HepG2 (cell line): ENCODE data around the gene RAP1GAP2. TPM values are rescaled to one million over a fixed set of nuclear protein-coding genes. Genes with fewer than 3 reads are reported as not detected.

Experiments used
- ATAC-seq: fragments of 200-7000 bp; cut with Tn5 transposase; 3 replicates; pipeline ENCODE4 v1.9.1; 2020; ENCODE audit warnings: mild to moderate bottlenecking, moderate library complexity
- BruUV-seq: library from RNA; stranded (reverse); fragments of 400-500 nt; replicated peaks from 2 replicates; lab custom pipeline; 2021; lab: Mats Ljungman, UMichigan
- CTCF ChIA-PET: fragments of 300-600 bp; formaldehyde crosslinking; extraction: SDS; loops from one replicate; lab custom pipeline; 2021; ENCODE audit warnings: low total read pairs, inconsistent platforms, low intra/inter-chr PET ratio; lab: Yijun Ruan, JAX
- POLR2A ChIA-PET: fragments of 350-600 bp; sonication (Branson Sonifier 250); formaldehyde crosslinking; loops from one replicate; lab custom pipeline; 2020; ENCODE audit warnings: antibody characterized with exemption, inconsistent platforms; lab: Yijun Ruan, JAX
- DNase-seq: peaks from one replicate; pipeline ENCODE4 v3.0.0-alpha.2; 2015; ENCODE audit warnings: low spot score
- FAIRE-seq: peaks from 3 replicates; lab custom pipeline; 2011; peaks lifted over from hg19 to GRCh38; lab: Jason Lieb, UNC
- H2AFZ ChIP-seq: one replicate; pipeline ENCODE4 v1.6.1; 2011; ENCODE audit warnings: low read length, inconsistent platforms
- H3K27ac ChIP-seq: fragments of 300-600 bp; 3 replicates; pipeline ENCODE4 v1.8.0; 2011; ENCODE audit warnings: mixed run types, mild to moderate bottlenecking, mixed read lengths, low read length, inconsistent platforms; ENCODE audit not compliant: insufficient read depth; ENCODE audit errors: extremely low read length
- H3K27me3 ChIP-seq, 2 experiments: fragments of 200-600 bp in 1 of 2; 2 replicates in 1 of 2; 3 replicates in 1 of 2; pipeline versions ENCODE4 v1.6.0 to v1.8.0; 2011; ENCODE audit warnings: low read length in 2 of 2, mild to moderate bottlenecking in 2 of 2, moderate library complexity in 2 of 2, inconsistent platforms in 1 of 2; ENCODE audit not compliant: insufficient read depth in 2 of 2, control insufficient read depth in 1 of 2
- H3K36me3 ChIP-seq, 2 experiments: fragments of 200-600 bp in 1 of 2; replicated peaks in 1 of 2; 2 replicates in 1 of 2; 3 replicates in 1 of 2; pipeline versions ENCODE4 v1.5.1 to v1.8.0; 2011; ENCODE audit warnings: low read length in 2 of 2, inconsistent platforms in 1 of 2; ENCODE audit not compliant: insufficient read depth in 2 of 2, control insufficient read depth in 1 of 2
- H3K4me1 ChIP-seq: 2 replicates; pipeline ENCODE4 v1.5.1; 2012; ENCODE audit warnings: low read length, inconsistent platforms; ENCODE audit not compliant: insufficient read depth
- H3K4me2 ChIP-seq: 2 replicates; pipeline ENCODE4 v1.6.0; 2011; ENCODE audit warnings: low read depth, low read length, inconsistent platforms
- H3K4me3 ChIP-seq, 3 experiments: fragments of 200-600 bp in 1 of 3; sonication (generic), shearing (Covaris generic) in 1 of 3; replicated peaks in 1 of 3; 2 replicates each; pipeline ENCODE4 v1.5.1; 2011 to 2016; ENCODE audit warnings: low read length in 3 of 3, inconsistent platforms in 2 of 3, low read depth in 2 of 3, mild to moderate bottlenecking in 2 of 3, control low read depth in 1 of 3, mixed read lengths in 1 of 3; ENCODE audit not compliant: insufficient read depth in 1 of 3
- H3K79me2 ChIP-seq: one replicate; pipeline ENCODE4 v1.6.1; 2011; ENCODE audit warnings: low read length, inconsistent platforms; ENCODE audit not compliant: insufficient read depth
- H3K9ac ChIP-seq: 2 replicates; pipeline ENCODE4 v1.6.0; 2011; ENCODE audit warnings: mild to moderate bottlenecking, low read depth, low read length, inconsistent platforms; ENCODE audit not compliant: insufficient read depth
- H3K9me3 ChIP-seq: 2 replicates; pipeline ENCODE4 v1.5.1; 2012; ENCODE audit warnings: mild to moderate bottlenecking, low read length
- H4K20me1 ChIP-seq: 2 replicates; pipeline ENCODE4 v1.6.0; 2011; ENCODE audit warnings: inconsistent platforms, mild to moderate bottlenecking, low read length, moderate library complexity; ENCODE audit not compliant: insufficient read depth
- CEBPZ ChIP-seq: IDR thresholded peaks from 2 replicates; pipeline ENCODE4 v1.6.1; 2012; ENCODE audit warnings: low read length, improper control_type of control experiment
- NAIF1 ChIP-seq: sonication (generic); formaldehyde crosslinking; IDR thresholded peaks from 2 replicates; pipeline ENCODE4 v1.5.0; 2020; ENCODE audit warnings: mild to moderate bottlenecking, missing genetic modification reagents, borderline replicate concordance
- SOX6 ChIP-seq, 2 experiments: fragments of 450-650 bp in 1 of 2; sonication (generic) in 1 of 2; formaldehyde crosslinking in 1 of 2; IDR thresholded peaks; 2 replicates each; pipeline versions ENCODE4 v1.4.0 to v1.6.1; 2017 to 2020; ENCODE audit warnings: antibody characterized with exemption in 1 of 2, mild to moderate bottlenecking in 1 of 2, missing genetic modification reagents in 1 of 2
- ZNF121 ChIP-seq: sonication (generic); formaldehyde crosslinking; IDR thresholded peaks from 2 replicates; pipeline ENCODE4 v1.5.0; 2020; ENCODE audit warnings: mild to moderate bottlenecking, missing genetic modification reagents
- WGBS: methylation state at CpG from one replicate; pipeline ENCODE4 v1.1.6; 2017; ENCODE audit warnings: low lambda C conversion rate; 5-methylcytosine and 5-hydroxymethylcytosine counted together
- in situ Hi-C: cut with HindIII; loops from 2 replicates; pipeline ENCODE4 v1.10.0; 2017; ENCODE audit warnings: low pct_unique_long_range_greater_than_20kb; ENCODE audit not compliant: extremely low pct_ligation_motif_present
- intact Hi-C: fragments of 100-400 bp; cut with micrococcal nuclease; formaldehyde crosslinking; loops from one replicate; pipeline ENCODE4 v1.10.0; 2022; ENCODE audit not compliant: unreplicated experiment
- polyA plus RNA-seq, 8 experiments: library from polyadenylated mRNA; depleted of rRNA in 3 of 8; stranded (reverse) in 7 of 8; unstranded in 1 of 8; fragments of >200 nt; fragmentation: Illumina TruSeq in 4 of 8; extraction: Trizol in 4 of 8; gene quantifications; 2 replicates each; pipeline versions ENCODE4 v1.2.1 to v1.2.3, GENCODE V29; 2011 to 2016; ENCODE audit warnings: low read depth in 4 of 8, missing spikeins in 1 of 8, mixed read lengths in 1 of 8; ENCODE audit not compliant: insufficient read depth in 1 of 8
- total RNA-seq, 5 experiments: library from RNA; depleted of rRNA; stranded (reverse); fragments of >200 nt; fragmentation: Illumina TruSeq; extraction: Trizol; gene quantifications; 2 replicates each; pipeline ENCODE4 v1.2.3, GENCODE V29; 2016; ENCODE audit warnings: low read depth in 1 of 5

Gene RAP1GAP2
- total and polyA plus RNA-seq, 2 of the 13 experiments (the other 11 are each of a cell fraction or from before 2014, with no cell fraction given), result 10.9 to 12.0 TPM

DNA sequence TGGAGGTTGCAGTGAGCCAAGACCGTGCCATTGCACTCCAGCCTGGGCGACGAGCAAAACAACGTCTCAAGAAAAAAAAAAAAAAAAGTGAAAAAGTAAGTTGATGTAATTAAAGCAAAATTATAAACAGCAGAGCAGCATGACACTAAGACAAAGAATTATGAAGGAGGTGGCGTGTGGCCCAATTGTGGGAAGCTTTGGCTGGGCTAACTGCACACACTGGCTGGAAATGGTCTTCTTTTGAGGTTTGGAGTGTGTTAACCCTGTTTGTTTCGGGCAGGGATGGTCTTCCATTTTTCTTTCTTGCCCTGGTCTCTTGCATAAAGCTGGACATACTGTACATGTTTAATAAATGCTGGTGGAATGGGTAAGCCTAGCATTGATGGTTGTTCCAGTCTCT lies 54.8 kb downstream of the RAP1GAP2 start (continued):
- TF ChIP-seq CEBPZ, result no peak
- no peak for TF ChIP-seq SOX6 (IDR thresholded peaks at IDR 0.05)
- TF ChIP-seq SOX6 (CRISPR knock-in tag; IDR thresholded peaks at IDR 0.05), result no peak

- no peak overlapping the region for H3K27ac ChIP-seq
- H4K20me1 ChIP-seq, result no peaks in the 10 kb centered on the region
- H3K4me3 ChIP-seq, result no peak overlapping the region
- H3K79me2 ChIP-seq, result no peaks in the 10 kb centered on the region
- H3K4me2 ChIP-seq, result no peak overlapping the region
- no peak overlapping the region for H3K9ac ChIP-seq
- WGBS, result 95% methylated on average over 3 of the region's 4 CpGs
- no peak overlapping the region for H2AFZ ChIP-seq
- TF ChIP-seq NAIF1 (CRISPR knock-in tag) (no peak), ZNF121 (CRISPR knock-in tag) (peak; percentile 74)
- ChIA-PET POLR2A (no interaction called here), CTCF (no interaction called here)
- ATAC-seq (no peak), FAIRE-seq (no peak), DNase-seq (no peak)
- H3K9me3 ChIP-seq, result no peaks in the 10 kb centered on the region
- in situ Hi-C loops (loop anchor here (5.0 to 10.0 kb wide), 2 partner anchors 76 to 163 kb away; no protein-coding TSS in a partner anchor), intact Hi-C loops (no loop called here)
- peaks cover 2 to 16% of the 10 kb centered on the region in 2 experiments; a peak in 4 of 5 replicates for H3K27me3 ChIP-seq
- no peaks in the 10 kb centered on the region for H3K36me3 ChIP-seq
- H3K4me1 ChIP-seq, result peaks cover 20% of the 10 kb centered on the region
- BruUV-seq, result no TSS peak
Measured at GRCh38 chr17:2851615-2852014, 55.4 kb downstream of the RAP1GAP2 start.
